IPS-18a (cell line): ENCODE results near the gene ZNF708.
"Not testable (repeated sequence)": the region's sequence is repeated elsewhere in the genome, so short reads cannot be mapped to it uniquely, and the experiment has no call there.

Experiments
- H3K27ac ChIP-seq: one replicate; pipeline ENCODE4 v1.5.1; 2013; ENCODE audit warnings: low read length
- H3K27me3 ChIP-seq: one replicate; pipeline ENCODE4 v1.6.1; 2013; ENCODE audit warnings: mild to moderate bottlenecking, low read length; ENCODE audit not compliant: control insufficient read depth, insufficient read depth
- H3K36me3 ChIP-seq: one replicate; pipeline ENCODE4 v1.6.1; 2013; ENCODE audit warnings: low read depth, low read length; ENCODE audit not compliant: control insufficient read depth
- H3K4me1 ChIP-seq: one replicate; pipeline ENCODE4 v1.6.1; 2013; ENCODE audit warnings: low read depth, low read length; ENCODE audit not compliant: control insufficient read depth
- H3K4me3 ChIP-seq: one replicate; pipeline ENCODE4 v1.5.1; 2013; ENCODE audit warnings: low read length
- H3K9ac ChIP-seq: one replicate; pipeline ENCODE4 v1.6.1; 2013; ENCODE audit warnings: mild to moderate bottlenecking, low read length, moderate library complexity
- H3K9me3 ChIP-seq: one replicate; pipeline ENCODE4 v1.6.1; 2013; ENCODE audit warnings: low read depth, low read length; ENCODE audit not compliant: control insufficient read depth

Gene ZNF708

DNA sequence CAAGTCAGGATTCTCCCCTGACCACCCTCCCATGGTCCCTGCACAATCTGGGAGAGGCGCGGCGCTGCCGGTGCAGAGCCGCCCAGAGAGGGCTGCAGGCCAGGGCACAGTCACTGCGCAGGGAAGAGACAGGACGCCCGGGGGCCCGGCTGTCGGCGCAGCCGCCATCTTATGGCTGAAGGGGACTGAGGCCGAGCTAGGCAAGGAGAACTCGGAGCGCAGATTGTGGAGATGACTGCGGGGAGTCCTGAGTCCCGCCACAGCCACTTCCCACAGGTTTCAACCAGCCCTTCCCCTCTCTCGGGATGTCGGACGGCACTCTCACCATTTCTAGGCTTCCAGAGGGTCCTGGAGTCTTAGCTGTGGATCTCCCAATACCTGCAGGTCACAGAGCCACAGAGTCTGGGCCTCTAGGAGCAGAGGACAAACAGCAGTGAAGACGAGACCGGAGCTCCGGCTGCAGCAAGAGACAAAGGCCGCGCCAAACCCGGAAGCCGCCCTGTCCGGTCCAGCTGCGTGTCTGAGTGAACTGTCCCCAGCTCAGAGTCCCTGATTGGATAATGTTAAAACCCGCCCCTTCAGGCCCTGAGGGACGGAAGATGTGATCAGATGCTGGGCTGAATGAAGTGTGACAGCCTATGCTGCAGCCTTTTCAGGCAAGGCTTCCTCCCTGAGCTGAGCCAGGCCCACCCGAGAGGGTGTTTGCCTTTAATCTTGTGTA lies at the start of gene ZNF708:
ZNF708 (minus strand) TSS at position 526 of the 721 bp plus-strand sequence; CDS start at position 328, 198 bp downstream.
- Histone ChIP-seq H3K36me3 (peaks cover 13% of the 10 kb centered on the region), H3K27ac (peak within 1 kb of the TSS; percentile 97), H3K9ac (peak within 1 kb of the TSS; percentile 98), H3K9me3 (peaks cover 7% of the 10 kb centered on the region), H3K4me3 (peak within 1 kb of the TSS; percentile 96), H3K4me1 (peaks cover 8% of the 10 kb centered on the region), H3K27me3 (no peaks in the 10 kb centered on the region)

DNA sequence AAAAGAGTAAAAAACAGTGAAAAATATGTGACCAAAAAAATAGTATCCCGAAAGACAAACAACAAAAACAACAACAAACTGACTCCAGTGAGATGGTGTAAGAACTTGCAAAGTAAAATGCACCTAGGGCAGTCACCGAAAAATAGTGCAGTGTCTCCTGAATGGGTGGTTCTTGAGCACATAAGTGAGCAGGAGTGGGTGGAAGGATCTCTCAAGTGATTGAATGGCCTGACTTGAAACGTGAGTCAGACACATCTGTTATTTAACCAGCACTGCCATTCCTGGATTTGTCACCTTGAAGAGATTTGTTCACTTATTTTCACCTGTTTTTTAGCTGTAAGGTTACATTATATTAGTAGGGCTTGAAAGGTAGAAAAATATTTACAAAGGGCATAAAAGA lies 33.1 kb upstream of the ZNF708 start:
- H3K36me3 ChIP-seq, result peaks cover 52% of the 10 kb centered on the region

DNA sequence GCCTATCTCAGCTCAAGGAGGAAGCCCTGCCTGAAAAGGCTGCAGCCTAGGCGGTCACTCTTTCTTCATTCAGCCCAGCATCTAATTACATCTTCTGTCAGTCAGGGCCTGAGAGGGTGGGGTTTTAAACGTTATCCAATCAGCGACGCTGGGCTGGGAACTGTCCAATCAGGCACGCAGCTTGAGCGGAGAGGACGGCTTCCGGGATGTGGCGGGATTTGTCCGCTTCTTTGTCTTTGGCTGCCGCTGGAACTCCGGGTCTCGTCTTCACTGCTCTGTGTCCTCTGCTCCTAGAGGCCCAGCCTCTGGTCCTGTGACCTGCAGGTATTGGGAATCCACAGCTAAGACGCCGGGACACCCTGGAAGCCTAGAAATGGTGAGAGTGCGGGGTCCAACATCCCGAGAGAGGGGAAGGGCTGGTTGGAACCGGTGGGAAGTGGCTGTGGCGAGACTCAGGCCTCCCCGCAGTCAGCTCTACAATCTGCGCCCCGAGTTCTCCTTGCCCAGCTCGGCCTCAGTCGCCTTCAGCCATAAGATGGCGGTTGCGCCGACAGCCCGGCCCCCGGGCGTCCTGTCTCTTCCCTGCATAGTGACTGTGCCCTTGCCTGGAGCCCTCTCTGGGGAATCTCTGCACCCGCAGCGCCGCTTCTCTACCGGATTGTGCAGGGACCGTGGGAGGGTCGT lies 29.7 kb upstream of the ZNF708 start, which contains the start of gene ZNF738:
ZNF738 (plus strand) TSS at position 233 of the 684 bp plus-strand sequence; CDS start at position 374, 141 bp downstream.
- H3K9me3 ChIP-seq, result peaks cover 5% of the 10 kb centered on the region
- peaks cover 25% of the 10 kb centered on the region for H3K36me3 ChIP-seq
- H3K9ac ChIP-seq, result peak within 1 kb of the TSS; percentile 96
- peak within 1 kb of the TSS; percentile 96 for H3K4me3 ChIP-seq
- peak within 1 kb of the TSS; percentile 89 for H3K27ac ChIP-seq
- no peaks in the 10 kb centered on the region for H3K27me3 ChIP-seq
- no peaks in the 10 kb centered on the region for H3K4me1 ChIP-seq

More for the DNA sequence above, 33.1 kb upstream of the ZNF708 start:
- H3K9ac ChIP-seq, result no peak overlapping the region
- H3K4me3 ChIP-seq, result no peak overlapping the region
- no peaks in the 10 kb centered on the region for H3K9me3 ChIP-seq
- no peak overlapping the region for H3K27ac ChIP-seq
- no peaks in the 10 kb centered on the region for H3K27me3 ChIP-seq
- H3K4me1 ChIP-seq, result no peaks in the 10 kb centered on the region

DNA sequence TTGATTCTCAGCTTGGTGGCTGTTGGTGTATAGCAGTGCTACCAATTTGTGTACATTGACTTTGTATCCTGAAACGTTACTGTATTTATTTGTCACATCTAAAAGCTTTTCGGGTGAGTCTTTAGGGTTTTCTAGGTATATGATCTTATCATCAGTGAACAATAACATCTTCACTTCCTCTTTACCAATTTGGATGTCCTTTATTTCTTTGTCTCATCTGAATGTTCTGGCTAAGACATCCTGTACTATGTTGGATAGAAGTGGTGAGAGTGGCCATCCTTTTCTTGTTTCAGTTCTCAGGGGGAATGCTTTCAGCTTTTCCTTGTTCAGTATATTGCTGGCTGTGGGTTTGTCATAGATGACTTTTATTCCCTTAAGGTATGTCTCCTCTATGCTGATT lies 23.6 kb upstream of the ZNF708 start:
- H3K4me3 ChIP-seq, result no peak overlapping the region
- no peaks in the 10 kb centered on the region for H3K27me3 ChIP-seq
- no peaks in the 10 kb centered on the region for H3K36me3 ChIP-seq
- no peaks in the 10 kb centered on the region for H3K4me1 ChIP-seq
- no peak overlapping the region for H3K9ac ChIP-seq
- H3K9me3 ChIP-seq, result peaks cover 12% of the 10 kb centered on the region
- no peak overlapping the region for H3K27ac ChIP-seq

- not testable (repeated sequence) for H3K4me3 ChIP-seq, H3K9me3 ChIP-seq, H3K27ac ChIP-seq, H3K9ac ChIP-seq, H3K4me1 ChIP-seq, H3K27me3 ChIP-seq, H3K36me3 ChIP-seq
Measured at GRCh38 chr19:21344841-21345240, 15.6 kb upstream of the ZNF708 start.

DNA sequence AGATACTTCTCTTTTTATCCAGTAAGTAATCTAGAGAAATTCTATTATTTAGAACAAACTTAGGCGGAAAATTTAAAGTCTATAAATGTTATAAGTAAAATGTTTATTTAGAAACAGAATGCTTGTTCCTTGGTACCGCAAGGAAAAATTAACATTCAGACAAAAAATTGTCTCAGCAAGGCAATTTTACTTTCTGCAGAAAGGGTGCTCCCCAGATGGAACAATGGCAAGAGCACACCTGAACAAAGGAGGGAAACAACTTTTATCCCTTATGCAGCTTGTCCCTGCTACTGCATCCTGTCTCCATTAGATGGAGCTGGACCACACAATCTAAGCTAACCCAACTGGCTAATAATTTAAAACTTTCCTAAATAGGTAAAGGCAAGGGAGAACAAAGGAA lies 6.5 kb upstream of the ZNF708 start:
- Histone ChIP-seq H3K4me3 (no peak overlapping the region), H3K9ac (no peak overlapping the region), H3K36me3 (no peaks in the 10 kb centered on the region), H3K27me3 (no peaks in the 10 kb centered on the region), H3K9me3 (peaks cover 28% of the 10 kb centered on the region), H3K27ac (no peak overlapping the region), H3K4me1 (no peaks in the 10 kb centered on the region)

DNA sequence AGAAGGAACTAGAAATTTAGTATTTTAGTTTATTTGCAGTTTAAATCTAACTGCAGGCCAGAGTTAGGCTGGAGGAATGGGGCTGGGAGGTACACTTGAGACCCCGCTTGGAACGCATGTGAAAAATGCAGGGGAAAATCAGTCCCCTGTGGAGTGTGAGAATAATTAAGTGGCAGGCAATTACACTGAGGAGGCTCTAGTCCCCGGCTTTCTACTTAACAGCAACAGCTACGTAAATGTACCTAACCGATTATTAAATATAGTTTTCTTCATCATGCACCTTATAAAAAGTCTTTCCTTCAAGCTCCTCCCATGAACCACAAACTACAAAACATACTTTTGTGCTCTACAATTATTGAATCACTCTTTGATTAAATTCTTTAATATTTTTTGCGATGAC lies 804 bp downstream of the ZNF708 start:
- peaks cover 13% of the 10 kb centered on the region for H3K36me3 ChIP-seq
- peak overlapping the region; percentile 96 for H3K4me3 ChIP-seq
- H3K4me1 ChIP-seq, result peaks cover 10% of the 10 kb centered on the region
- no peaks in the 10 kb centered on the region for H3K27me3 ChIP-seq
- peak overlapping the region; percentile 97 for H3K27ac ChIP-seq
- peaks cover 7% of the 10 kb centered on the region for H3K9me3 ChIP-seq
- H3K9ac ChIP-seq, result peak overlapping the region; percentile 98

DNA sequence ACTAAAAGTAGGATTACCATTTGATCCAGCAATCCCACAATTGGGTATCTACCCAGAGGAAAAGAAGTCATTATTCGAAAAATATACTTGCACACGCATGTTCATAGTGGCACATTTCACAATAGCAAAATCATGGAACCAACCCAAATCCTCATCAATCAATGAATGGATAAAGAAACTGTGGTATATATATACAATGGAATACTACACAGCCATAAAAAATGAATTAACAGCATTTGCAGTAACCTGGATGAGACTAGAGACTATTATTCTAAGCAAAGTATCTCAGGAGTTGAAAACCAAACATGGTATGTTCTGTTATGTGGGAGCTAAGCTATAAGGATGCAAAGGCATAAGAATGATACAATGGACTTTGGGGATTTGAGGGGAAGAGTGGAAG lies 3.0 kb downstream of the ZNF708 start:
- Histone ChIP-seq H3K36me3 (peaks cover 13% of the 10 kb centered on the region), H3K4me3 (no peak overlapping the region), H3K9ac (no peak overlapping the region), H3K27me3 (no peaks in the 10 kb centered on the region), H3K9me3 (peaks cover 7% of the 10 kb centered on the region), H3K4me1 (peaks cover 14% of the 10 kb centered on the region), H3K27ac (no peak overlapping the region)

- Histone ChIP-seq H3K36me3 (peaks cover 13% of the 10 kb centered on the region), H3K4me3 (no peak overlapping the region), H3K4me1 (peaks cover 12% of the 10 kb centered on the region), H3K27me3 (no peaks in the 10 kb centered on the region), H3K9ac (no peak overlapping the region), H3K27ac (no peak overlapping the region), H3K9me3 (peaks cover 7% of the 10 kb centered on the region)
Measured at GRCh38 chr19:21323000-21323399, 6.2 kb downstream of the ZNF708 start.

- Histone ChIP-seq H3K4me1 (peaks cover 8% of the 10 kb centered on the region), H3K9ac (no peak overlapping the region), H3K9me3 (peaks cover 7% of the 10 kb centered on the region), H3K27ac (no peak overlapping the region), H3K27me3 (no peaks in the 10 kb centered on the region), H3K36me3 (peaks cover 11% of the 10 kb centered on the region), H3K4me3 (no peak overlapping the region)
Measured at GRCh38 chr19:21322528-21322927, 6.7 kb downstream of the ZNF708 start.

DNA sequence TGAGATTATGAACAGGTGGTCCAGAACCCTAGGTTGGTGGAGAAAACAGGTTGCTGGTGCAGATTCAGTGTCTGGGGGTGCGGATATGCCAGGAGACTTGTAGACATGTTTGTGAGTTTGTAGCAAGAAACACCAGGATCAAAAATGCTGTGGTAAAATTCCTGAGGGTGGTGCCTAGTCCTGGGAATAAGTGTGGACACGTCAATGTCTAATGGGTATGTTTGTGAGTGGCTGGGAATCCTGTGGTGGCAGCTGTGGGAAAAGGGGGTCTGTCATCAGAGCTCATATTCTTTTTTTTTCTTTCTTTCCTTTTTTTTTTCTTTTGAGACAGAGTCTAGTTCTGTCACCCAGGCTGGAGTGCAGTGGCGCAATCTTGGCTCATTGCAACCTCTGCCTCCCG lies 7.2 kb downstream of the ZNF708 start:
- no peak overlapping the region for H3K27ac ChIP-seq
- H3K4me1 ChIP-seq, result peaks cover 7% of the 10 kb centered on the region
- no peaks in the 10 kb centered on the region for H3K27me3 ChIP-seq
- no peak overlapping the region for H3K9ac ChIP-seq
- H3K9me3 ChIP-seq, result peaks cover 7% of the 10 kb centered on the region
- H3K4me3 ChIP-seq, result no peak overlapping the region
- peaks cover 9% of the 10 kb centered on the region for H3K36me3 ChIP-seq
